GM19397 (cell line): ENCODE data around the gene CXCL11.
A peak's percentile ranks its signal among the peaks of the same experiment; 100 is the strongest.
"Not testable (repeated sequence)": the region's sequence is repeated elsewhere in the genome, so short reads cannot be mapped to it uniquely, and the experiment has no call there.

ENCODE experiments used
- ATAC-seq: cut with Tn5 transposase; IDR thresholded peaks from one replicate; pipeline ENCODE4 v1.9.1; 2021; ENCODE audit warnings: mild to moderate bottlenecking, moderate library complexity; ENCODE audit not compliant: unreplicated experiment

The CXCL11 gene

DNA sequence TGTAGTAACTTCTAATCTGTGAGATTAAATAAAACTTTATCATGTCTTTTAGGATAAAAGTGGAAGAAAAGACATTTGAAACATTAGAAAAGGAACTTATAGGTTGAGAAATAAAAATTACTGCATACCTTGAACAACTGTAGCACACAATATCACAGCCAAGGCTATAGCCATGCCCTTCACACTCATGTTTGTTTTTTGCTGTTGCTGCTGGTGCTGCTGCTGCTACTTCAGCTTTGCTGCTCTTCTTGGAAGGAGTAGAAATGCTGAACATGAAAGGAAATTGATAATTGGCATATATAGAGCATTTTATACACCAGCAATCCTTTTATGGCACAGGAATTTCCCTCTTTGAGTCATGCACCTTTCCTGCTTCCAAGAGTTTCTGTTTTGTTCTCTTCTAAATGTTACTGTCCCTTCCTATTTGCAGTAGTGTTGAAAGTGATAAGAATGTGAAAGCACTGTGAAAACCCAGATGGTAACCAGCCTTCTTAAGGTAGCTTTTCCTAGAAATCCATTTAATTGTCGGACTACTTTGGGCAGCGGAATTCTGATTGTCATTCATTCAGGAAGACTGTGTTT lies at the start of gene CXCL11:
TSS of gene CXCL11 (minus strand) at position 272 of the 582 bp plus-strand sequence. CDS start at position 189, 83 bp downstream.
- ATAC-seq, result no peak

- no peak for ATAC-seq
Observed at GRCh38 chr4:76084542-76084941, 48.7 kb upstream of the CXCL11 start.

- no peak for ATAC-seq
Observed at GRCh38 chr4:76083386-76083988, 47.6 kb upstream of the CXCL11 start.

- ATAC-seq, result no peak
Observed at GRCh38 chr4:76078033-76078613, 42.3 kb upstream of the CXCL11 start.

DNA sequence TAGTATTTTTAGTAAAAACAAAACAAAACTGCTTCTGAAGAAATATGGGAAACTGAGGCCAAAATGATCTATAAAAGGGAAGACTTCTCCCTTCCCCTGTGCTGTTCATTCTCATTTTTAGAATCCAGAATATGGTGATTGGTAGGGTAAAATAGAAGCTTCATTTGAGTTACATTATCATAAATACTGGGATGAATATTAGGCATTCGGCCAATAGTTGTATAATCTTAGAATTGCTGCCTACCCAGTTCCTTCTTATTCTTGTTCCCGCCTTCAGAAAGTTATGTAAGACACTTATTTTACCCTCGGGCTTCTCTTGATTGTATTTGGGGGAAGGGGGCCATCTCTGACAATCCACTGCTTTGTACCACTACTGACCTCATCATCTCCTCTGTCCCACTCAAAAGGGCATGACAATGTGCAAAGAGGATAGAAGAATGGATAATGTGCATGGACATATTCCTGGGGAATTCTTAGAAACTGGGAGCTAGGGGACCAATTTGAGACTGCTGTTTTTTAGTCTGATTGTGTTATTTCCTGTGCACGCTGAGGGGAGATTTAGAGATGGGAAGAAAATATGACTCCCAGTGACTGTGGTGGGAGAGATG lies 39.2 kb upstream of the CXCL11 start:
- no peak for ATAC-seq

GRCh38 chr4:76074468-76074867 lies 38.6 kb upstream of the CXCL11 start, which contains the start of gene ART3:
Gene ART3, plus strand, starts transcription at chr4:76074709. Its CDS starts 1,181 bp downstream, at chr4:76075890.
- ATAC-seq, result no peak

- no peak for ATAC-seq
Observed at GRCh38 chr4:76072760-76073159, 36.9 kb upstream of the CXCL11 start.

DNA sequence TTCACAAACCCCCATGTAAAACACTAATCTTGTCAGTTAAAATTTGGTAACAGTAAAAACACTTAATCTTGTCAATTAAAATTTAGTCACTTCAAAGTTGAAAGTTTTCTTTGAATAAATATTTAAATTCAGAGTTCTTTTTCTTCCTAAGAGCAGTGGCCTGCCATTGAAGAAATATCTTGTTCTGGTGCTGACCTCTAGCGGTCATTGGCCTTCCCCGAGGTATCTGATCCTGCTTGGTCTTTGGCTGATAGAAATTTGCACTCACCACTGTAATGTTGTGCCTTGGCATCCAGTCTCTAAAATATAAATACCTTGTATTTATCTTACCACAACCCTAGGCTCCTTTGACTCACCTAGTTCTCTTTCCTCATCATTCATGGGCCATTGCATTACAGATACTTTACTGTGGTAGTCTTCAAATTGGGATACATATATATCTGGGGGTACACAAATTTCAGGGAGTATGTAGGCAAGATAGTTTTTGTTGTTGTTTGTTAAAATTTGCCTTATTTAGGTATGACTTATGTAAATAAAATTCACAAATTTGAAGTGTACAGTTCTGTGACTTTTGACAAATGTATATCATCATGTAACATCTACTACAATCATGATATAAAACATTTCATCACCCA lies 31.9 kb upstream of the CXCL11 start:
- no peak for ATAC-seq

DNA sequence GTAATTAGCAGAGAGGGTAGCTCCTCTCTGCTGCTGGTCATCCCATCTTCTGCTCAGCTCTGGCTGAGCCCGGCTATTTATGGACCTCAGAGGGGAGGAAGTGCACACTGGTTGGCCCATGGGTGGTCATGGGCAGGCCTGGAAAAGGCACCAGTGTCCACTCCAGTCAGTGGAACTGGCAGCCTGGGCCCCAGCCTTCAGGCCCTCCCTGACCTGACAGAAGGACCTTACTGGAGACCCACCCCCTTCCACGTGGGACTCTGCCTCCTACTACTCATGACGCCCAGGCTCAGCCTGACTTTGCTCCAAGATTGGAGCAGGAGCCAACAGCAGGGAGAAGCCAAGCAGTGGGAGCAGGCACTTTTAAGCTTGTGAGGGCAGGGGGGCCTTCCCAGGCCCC lies 30.7 kb upstream of the CXCL11 start:
- no peak for ATAC-seq

GRCh38 chr4:76061982-76062381 lies 26.1 kb upstream of the CXCL11 start:
- ATAC-seq, result no peak

- no peak for ATAC-seq
Observed at GRCh38 chr4:76061421-76061820, 25.6 kb upstream of the CXCL11 start.

GRCh38 chr4:76060506-76060905 lies 24.6 kb upstream of the CXCL11 start:
- no peak for ATAC-seq

DNA sequence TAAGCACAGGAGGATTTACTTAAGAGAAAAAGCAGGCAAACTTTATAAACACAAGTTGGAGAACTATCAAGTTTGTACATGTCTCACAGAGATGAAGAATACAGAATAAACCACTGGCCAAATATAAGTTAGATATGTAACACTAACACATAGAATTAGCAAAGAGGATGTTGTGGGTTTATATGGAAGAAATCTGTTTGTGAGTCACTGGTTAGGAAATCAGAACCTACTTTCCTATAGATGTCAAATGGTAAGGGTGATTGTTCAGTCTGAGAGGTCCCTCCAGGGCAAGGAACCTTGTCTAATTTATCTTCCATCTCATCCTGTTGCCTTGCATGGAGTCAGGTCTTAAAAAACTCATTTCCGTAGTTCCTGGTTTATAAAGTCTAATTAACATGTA lies 23.9 kb upstream of the CXCL11 start:
- ATAC-seq, result no peak

DNA sequence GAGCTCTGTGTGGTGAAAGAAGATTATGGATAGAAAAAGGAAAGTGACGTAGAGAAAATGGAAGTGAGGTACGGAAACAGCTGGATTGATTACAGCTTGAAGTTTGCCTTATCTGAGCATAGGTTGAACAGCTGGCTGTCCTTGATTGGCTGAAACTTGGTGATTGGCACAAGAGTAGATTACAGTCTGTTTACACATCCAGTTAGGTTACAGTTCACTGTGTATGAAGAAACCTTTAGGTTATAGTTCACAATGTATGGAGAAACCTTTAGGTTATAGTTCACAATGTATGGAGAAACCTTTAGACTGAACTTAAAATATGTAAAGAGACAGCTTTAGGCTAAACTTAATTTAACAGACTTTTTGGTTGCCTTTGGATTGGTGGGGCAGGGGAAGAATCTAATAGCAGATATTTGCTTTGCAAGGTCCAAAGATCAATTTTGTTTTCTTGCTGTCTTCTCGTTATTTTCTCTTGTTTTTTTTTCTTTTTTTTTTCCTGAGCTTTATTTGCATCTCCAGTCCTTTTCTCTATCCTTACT lies 23.1 kb upstream of the CXCL11 start:
- no peak for ATAC-seq

GRCh38 chr4:76058302-76058701 lies 22.4 kb upstream of the CXCL11 start:
- no peak for ATAC-seq

DNA sequence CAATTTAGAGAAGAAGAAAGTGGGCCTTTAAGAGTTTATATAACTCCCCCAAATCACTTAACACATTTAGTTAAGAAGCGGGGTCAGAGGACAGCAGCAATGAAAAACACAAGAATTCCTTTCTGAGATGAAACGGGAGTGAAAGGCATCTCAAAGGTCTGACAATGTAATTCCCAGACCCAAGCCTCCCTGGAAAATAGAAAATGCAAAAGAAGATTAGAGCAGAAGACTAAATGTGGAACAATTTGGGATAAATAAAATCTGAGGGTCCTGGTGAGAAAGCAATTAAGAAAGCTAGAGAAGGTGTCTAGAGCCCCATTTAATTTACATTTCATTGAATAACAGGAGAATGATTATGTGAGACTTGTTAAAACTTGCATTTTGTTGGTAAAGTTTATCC lies 19.6 kb upstream of the CXCL11 start:
- no peak for ATAC-seq

- ATAC-seq, result peak; percentile 92
Observed at GRCh38 chr4:76055016-76055415, 19.1 kb upstream of the CXCL11 start.

DNA sequence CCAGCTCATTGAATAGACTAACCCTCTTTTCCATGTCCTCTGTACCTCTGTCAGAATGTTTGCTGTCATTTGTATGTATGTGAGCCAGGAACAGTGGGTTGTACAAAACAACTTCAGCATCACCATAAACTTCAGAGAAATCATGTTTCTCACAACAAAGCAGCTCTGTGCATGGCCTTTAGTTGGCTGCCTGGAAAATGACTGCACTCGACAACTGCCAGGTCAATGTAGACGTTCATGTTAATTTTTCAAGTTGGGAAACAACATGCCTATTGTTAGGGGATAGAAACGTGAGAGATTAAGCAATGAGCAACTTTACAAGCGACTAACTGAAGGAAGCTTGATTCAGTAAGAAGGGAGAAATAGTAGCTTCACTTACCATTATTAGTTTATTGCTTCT lies 17.9 kb upstream of the CXCL11 start:
- no peak for ATAC-seq

- ATAC-seq, result not testable (repeated sequence)
Observed at GRCh38 chr4:76050560-76051050, 14.7 kb upstream of the CXCL11 start.

DNA sequence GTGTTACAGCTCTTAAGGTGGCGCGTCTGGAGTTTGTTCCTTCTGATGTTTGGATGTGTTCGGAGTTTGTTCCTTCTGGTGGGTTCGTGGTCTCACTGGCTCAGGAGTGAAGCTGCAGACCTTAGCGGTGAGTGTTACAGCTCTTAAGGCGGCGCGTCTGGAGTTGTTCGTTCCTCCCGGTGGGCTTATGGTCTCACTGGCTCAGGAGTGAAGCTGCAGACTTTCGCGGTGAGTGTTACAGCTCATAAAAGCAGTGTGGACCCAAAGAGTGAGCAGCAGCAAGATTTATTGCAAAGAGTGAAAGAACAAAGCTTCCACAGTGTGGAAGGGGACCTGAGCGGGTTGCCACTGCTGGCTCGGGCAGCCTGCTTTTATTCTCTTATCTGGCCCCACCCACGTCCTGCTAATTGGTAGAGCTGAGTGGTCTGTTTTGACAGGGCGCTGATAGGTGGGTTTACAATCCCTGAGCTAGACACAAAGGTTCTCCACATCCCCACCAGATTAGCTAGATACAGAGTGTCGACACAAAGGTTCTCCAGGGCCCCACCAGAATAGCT lies 14.1 kb upstream of the CXCL11 start:
- not testable (repeated sequence) for ATAC-seq

- ATAC-seq, result not testable (repeated sequence)
Observed at GRCh38 chr4:76044686-76045085, 8.8 kb upstream of the CXCL11 start.
